Right atrium auricular region (tissue), 2 donors: ENCODE data around the gene PI16. TPM values are rescaled to one million over a fixed set of nuclear protein-coding genes. Genes with fewer than 3 reads are reported as not detected.

Experiments used
- DNase-seq: peaks from one replicate; pipeline ENCODE4 v3.0.0-alpha.2; 2019; ENCODE audit warnings: low spot score
- H3K27ac ChIP-seq, 2 donors: fragments of 200-600 bp; sonication (generic); 1 replicate in 1 of 2; 2 replicates in 1 of 2; pipeline ENCODE4 v1.5.1; 2016 to 2019
- H3K27me3 ChIP-seq, 2 donors: fragments of 200-600 bp; sonication (generic); one replicate each; pipeline versions ENCODE4 v1.5.1 to v1.6.0; 2017 to 2019
- H3K36me3 ChIP-seq: fragments of 200-600 bp; sonication (generic); one replicate; pipeline ENCODE4 v1.5.1; 2016
- H3K4me1 ChIP-seq, 2 donors: fragments of 200-600 bp; sonication (generic); one replicate each; pipeline versions ENCODE4 v1.5.1 to v1.6.0; 2017 to 2019
- H3K4me3 ChIP-seq, 2 donors: fragments of 200-600 bp; sonication (generic); 1 replicate in 1 of 2; 2 replicates in 1 of 2; pipeline ENCODE4 v1.5.1; 2017 to 2019; ENCODE audit warnings: mild to moderate bottlenecking in 1 of 2, moderate library complexity in 1 of 2
- H3K9me3 ChIP-seq, 2 donors: fragments of 200-600 bp; sonication (generic); one replicate each; pipeline ENCODE4 v1.5.1; 2019
- CTCF ChIP-seq, 2 donors: fragments of 200-600 bp; sonication (generic); IDR thresholded peaks; one replicate each; pipeline ENCODE4 v1.5.1; 2019; ENCODE audit warnings: antibody characterized with exemption in 2 of 2
- total RNA-seq, 2 donors: library from RNA; depleted of rRNA; stranded (reverse); fragments of >200 nt; gene quantifications; one replicate each; pipeline ENCODE4 v1.1.0, GENCODE V29; 2016

PI16 gene
- total RNA-seq, 2 donors from 2014 or later: 14.2 to 48.5 TPM

DNA sequence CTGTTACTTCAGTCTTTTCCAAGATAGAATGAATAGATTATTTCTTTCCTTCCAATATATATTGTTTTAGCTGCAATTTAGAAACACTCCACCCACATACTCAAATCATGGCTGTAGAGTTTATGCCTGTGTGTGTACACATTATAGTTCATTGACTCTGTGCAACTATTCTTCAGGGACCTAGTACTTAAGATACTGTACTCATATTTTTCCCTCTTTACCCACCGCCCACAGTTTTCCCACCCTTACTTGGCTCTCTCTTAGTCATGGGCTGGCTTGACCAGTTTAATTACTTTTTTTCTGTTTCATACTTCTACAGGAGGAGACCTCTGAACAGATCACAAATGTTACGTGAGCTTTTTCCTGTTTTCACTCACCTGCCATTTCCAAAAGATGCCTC, 38.4 kb upstream of the PI16 start:
- Histone ChIP-seq H3K27me3 (no peaks in the 10 kb centered on the region), H3K4me3 (no peak overlapping the region), H3K27ac (peak overlapping the region in 1 of 2 donors; percentile 89), H3K9me3 (no peaks in the 10 kb centered on the region), H3K4me1 (peaks cover 3 to 33% of the 10 kb centered on the region in 2 donors), H3K36me3 (peaks cover 70% of the 10 kb centered on the region)
- TF ChIP-seq CTCF (IDR thresholded peaks at IDR 0.05): no peak
- DNase-seq: no peak

GRCh38 chr6:36917541-36918193, 36.9 kb upstream of the PI16 start:
- no peaks in the 10 kb centered on the region for H3K9me3 ChIP-seq
- H3K27me3 ChIP-seq: no peaks in the 10 kb centered on the region
- peaks cover 3 to 33% of the 10 kb centered on the region in 2 donors for H3K4me1 ChIP-seq
- H3K36me3 ChIP-seq: peaks cover 64% of the 10 kb centered on the region
- peak; percentile 86 for DNase-seq
- H3K27ac ChIP-seq: peak overlapping the region; percentile 80 to 89
- no peak overlapping the region for H3K4me3 ChIP-seq
- no peak for TF ChIP-seq CTCF (IDR thresholded peaks at IDR 0.05)

- no peak overlapping the region for H3K4me3 ChIP-seq
- TF ChIP-seq CTCF (IDR thresholded peaks at IDR 0.05): no peak
- no peak for DNase-seq
- no peaks in the 10 kb centered on the region for H3K27me3 ChIP-seq
- H3K9me3 ChIP-seq: no peaks in the 10 kb centered on the region
- peak overlapping the region in 1 of 2 donors; percentile 41 for H3K27ac ChIP-seq
- H3K4me1 ChIP-seq: peaks cover 3 to 30% of the 10 kb centered on the region in 2 donors
- H3K36me3 ChIP-seq: peaks cover 67% of the 10 kb centered on the region
Measured at GRCh38 chr6:36920049-36920448, 34.5 kb upstream of the PI16 start.

GRCh38 chr6:36920546-36920945, 34.0 kb upstream of the PI16 start:
- Histone ChIP-seq H3K4me3 (no peak overlapping the region), H3K4me1 (peaks cover 3 to 30% of the 10 kb centered on the region in 2 donors), H3K36me3 (peaks cover 66% of the 10 kb centered on the region), H3K27ac (peak overlapping the region in 1 of 2 donors; percentile 41), H3K27me3 (no peaks in the 10 kb centered on the region), H3K9me3 (no peaks in the 10 kb centered on the region)
- no peak for DNase-seq
- no peak for TF ChIP-seq CTCF (IDR thresholded peaks at IDR 0.05)

- Histone ChIP-seq H3K4me1 (peaks cover 0 to 25% of the 10 kb centered on the region in 2 donors), H3K9me3 (no peaks in the 10 kb centered on the region), H3K27me3 (no peaks in the 10 kb centered on the region), H3K36me3 (peaks cover 40% of the 10 kb centered on the region), H3K4me3 (no peak overlapping the region), H3K27ac (no peak overlapping the region)
- DNase-seq: no peak
- TF ChIP-seq CTCF (IDR thresholded peaks at IDR 0.05): no peak
Measured at GRCh38 chr6:36924131-36924530, 30.4 kb upstream of the PI16 start.
